HUES64 (cell line): ENCODE data around the gene SPRR4.
"Not testable (repeated sequence)": the region's sequence is repeated elsewhere in the genome, so short reads cannot be mapped to it uniquely, and the experiment has no call there.

Source experiments
- H3K27ac ChIP-seq: 2 replicates; pipeline ENCODE4 v1.7.0; 2013; ENCODE audit warnings: low read depth, low read length, inconsistent platforms
- H3K27me3 ChIP-seq: 2 replicates; pipeline ENCODE4 v1.6.1; 2013; ENCODE audit warnings: mild to moderate bottlenecking, low read length; ENCODE audit not compliant: insufficient read depth
- H3K36me3 ChIP-seq: 2 replicates; pipeline ENCODE4 v1.6.1; 2013; ENCODE audit warnings: mild to moderate bottlenecking, low read length; ENCODE audit not compliant: insufficient read depth
- H3K4me1 ChIP-seq: 2 replicates; pipeline ENCODE4 v1.6.1; 2013; ENCODE audit warnings: mild to moderate bottlenecking, low read length, moderate library complexity; ENCODE audit not compliant: insufficient read depth
- H3K4me3 ChIP-seq: 2 replicates; pipeline ENCODE4 v1.5.1; 2013; ENCODE audit warnings: mild to moderate bottlenecking, low read length, moderate library complexity
- H3K9ac ChIP-seq: 2 replicates; pipeline ENCODE4 v1.6.1; 2013; ENCODE audit warnings: mild to moderate bottlenecking, low read depth, low read length
- H3K9me3 ChIP-seq: 2 replicates; pipeline ENCODE4 v1.6.1; 2013; ENCODE audit warnings: low read depth, low read length; ENCODE audit not compliant: insufficient read depth
- WGBS: fragments of 150-250, 120-280 bp; methylation state at CpG from one replicate; pipeline ENCODE4 v1.1.7; 2013; ENCODE audit warnings: missing lambda C conversion rate; 5-methylcytosine and 5-hydroxymethylcytosine counted together

Gene SPRR4

GRCh38 chr1:152986578-152986977, 16.1 kb downstream of the SPRR4 start:
- no peak overlapping the region for H3K9ac ChIP-seq
- 52% methylated on average over 2 of the region's 2 CpGs for WGBS
- no peak overlapping the region for H3K27ac ChIP-seq
- no peaks in the 10 kb centered on the region for H3K36me3 ChIP-seq
- H3K4me3 ChIP-seq, result no peak overlapping the region
- H3K27me3 ChIP-seq, result no peaks in the 10 kb centered on the region
- peaks cover 41% of the 10 kb centered on the region for H3K9me3 ChIP-seq
- H3K4me1 ChIP-seq, result no peaks in the 10 kb centered on the region

- no peak overlapping the region for H3K27ac ChIP-seq
- no peak overlapping the region for H3K4me3 ChIP-seq
- H3K9me3 ChIP-seq, result peaks cover 29% of the 10 kb centered on the region
- no peaks in the 10 kb centered on the region for H3K36me3 ChIP-seq
- H3K4me1 ChIP-seq, result peaks cover 5% of the 10 kb centered on the region; the same call in 1 of the 2 replicates
- 65% methylated on average over 5 of the region's 6 CpGs for WGBS
- H3K27me3 ChIP-seq, result no peaks in the 10 kb centered on the region
- H3K9ac ChIP-seq, result no peak overlapping the region
These were observed 22.7 kb downstream of the SPRR4 start for GRCh38 chr1:152993186-152993585.

GRCh38 chr1:152995842-152996241, 25.4 kb downstream of the SPRR4 start:
- Histone ChIP-seq H3K27me3 (no peaks in the 10 kb centered on the region), H3K4me3 (no peak overlapping the region), H3K4me1 (peaks cover 5% of the 10 kb centered on the region; the same call in 1 of the 2 replicates), H3K9ac (no peak overlapping the region), H3K9me3 (peaks cover 20% of the 10 kb centered on the region), H3K27ac (no peak overlapping the region), H3K36me3 (no peaks in the 10 kb centered on the region)
- no CpG with 5 or more reads among the region's 1 CpG for WGBS

GRCh38 chr1:152996633-152997400, 26.4 kb downstream of the SPRR4 start:
- WGBS, result 57% methylated on average over 5 of the region's 5 CpGs
- Histone ChIP-seq H3K27me3 (no peaks in the 10 kb centered on the region), H3K27ac (no peak overlapping the region)

GRCh38 chr1:152997901-152998300, 27.5 kb downstream of the SPRR4 start:
- Histone ChIP-seq H3K9me3 (peaks cover 29% of the 10 kb centered on the region), H3K4me3 (no peak overlapping the region), H3K4me1 (peaks cover 5% of the 10 kb centered on the region; the same call in 1 of the 2 replicates), H3K27ac (no peak overlapping the region), H3K36me3 (no peaks in the 10 kb centered on the region), H3K9ac (no peak overlapping the region), H3K27me3 (no peaks in the 10 kb centered on the region)
- WGBS, result 66% methylated on average over 7 of the region's 7 CpGs

More at GRCh38 chr1:152996633-152997400, 26.4 kb downstream of the SPRR4 start:
- Histone ChIP-seq H3K4me3 (no peak overlapping the region), H3K36me3 (no peaks in the 10 kb centered on the region), H3K4me1 (peaks cover 5% of the 10 kb centered on the region; the same call in 1 of the 2 replicates), H3K9me3 (peaks cover 26% of the 10 kb centered on the region), H3K9ac (no peak overlapping the region)

- no peak overlapping the region for H3K9ac ChIP-seq
- H3K4me3 ChIP-seq, result no peak overlapping the region
- peaks cover 5% of the 10 kb centered on the region; the same call in 1 of the 2 replicates for H3K4me1 ChIP-seq
- no peak overlapping the region for H3K27ac ChIP-seq
- H3K9me3 ChIP-seq, result peaks cover 29% of the 10 kb centered on the region
- WGBS, result 90% methylated on average over 4 of the region's 4 CpGs
- H3K27me3 ChIP-seq, result no peaks in the 10 kb centered on the region
- H3K36me3 ChIP-seq, result no peaks in the 10 kb centered on the region
These were observed 28.0 kb downstream of the SPRR4 start for GRCh38 chr1:152998476-152998875.

GRCh38 chr1:152999818-153000217, 29.4 kb downstream of the SPRR4 start:
- Histone ChIP-seq H3K4me3 (no peak overlapping the region), H3K9ac (no peak overlapping the region), H3K27ac (no peak overlapping the region), H3K27me3 (no peaks in the 10 kb centered on the region), H3K9me3 (peaks cover 24% of the 10 kb centered on the region), H3K36me3 (no peaks in the 10 kb centered on the region), H3K4me1 (peaks cover 5% of the 10 kb centered on the region; the same call in 1 of the 2 replicates)
- 71% methylated on average over 6 of the region's 6 CpGs for WGBS

- H3K9me3 ChIP-seq, result peaks cover 23% of the 10 kb centered on the region
- no peaks in the 10 kb centered on the region for H3K36me3 ChIP-seq
- H3K4me1 ChIP-seq, result peaks cover 5% of the 10 kb centered on the region; the same call in 1 of the 2 replicates
- 80% methylated on average over 1 of the region's 1 CpG for WGBS
- H3K9ac ChIP-seq, result no peak overlapping the region
- no peak overlapping the region for H3K4me3 ChIP-seq
- H3K27ac ChIP-seq, result no peak overlapping the region
- no peaks in the 10 kb centered on the region for H3K27me3 ChIP-seq
These were observed 29.8 kb downstream of the SPRR4 start for GRCh38 chr1:153000294-153000693.

GRCh38 chr1:153001382-153001781, 30.9 kb downstream of the SPRR4 start, which contains the start of gene SPRR3:
Gene SPRR3, plus strand, starts transcription at chr1:153001749. Its CDS starts 1,272 bp downstream, at chr1:153003021.
- no peak within 1 kb of the TSS for H3K27ac ChIP-seq
- H3K27me3 ChIP-seq, result no peaks in the 10 kb centered on the region
- no peaks in the 10 kb centered on the region for H3K36me3 ChIP-seq
- 68% methylated on average over 2 of the region's 2 CpGs for WGBS
- H3K9ac ChIP-seq, result no peak within 1 kb of the TSS
- no peak within 1 kb of the TSS for H3K4me3 ChIP-seq
- peaks cover 15% of the 10 kb centered on the region for H3K9me3 ChIP-seq
- peaks cover 5% of the 10 kb centered on the region; the same call in 1 of the 2 replicates for H3K4me1 ChIP-seq

- H3K27ac ChIP-seq, H3K9ac ChIP-seq: not testable (repeated sequence)
- WGBS, result 79% methylated on average over 8 of the region's 8 CpGs
These were observed 40.8 kb downstream of the SPRR4 start for GRCh38 chr1:153011235-153011758.

GRCh38 chr1:153021829-153022228, 51.4 kb downstream of the SPRR4 start:
- not testable (repeated sequence) for H3K9ac ChIP-seq, H3K27ac ChIP-seq
- WGBS, result 64% methylated on average over 2 of the region's 2 CpGs

More at GRCh38 chr1:153011235-153011758, 40.8 kb downstream of the SPRR4 start:
- not testable (repeated sequence) for H3K4me1 ChIP-seq, H3K36me3 ChIP-seq, H3K4me3 ChIP-seq, H3K27me3 ChIP-seq
- H3K9me3 ChIP-seq, result peaks cover 14% of the 10 kb centered on the region

More at GRCh38 chr1:153021829-153022228, 51.4 kb downstream of the SPRR4 start:
- H3K4me1 ChIP-seq, H3K27me3 ChIP-seq, H3K4me3 ChIP-seq, H3K36me3 ChIP-seq: not testable (repeated sequence)
- H3K9me3 ChIP-seq, result peaks cover 10% of the 10 kb centered on the region; the same call in 1 of the 2 replicates
